Gastrocnemius medialis (tissue), 4 donors: ENCODE measurements around the gene NRDC.

Source experiments
- POLR2A ChIP-seq, 2 donors: fragments of 450-650 bp; IDR thresholded peaks; one replicate each; pipeline ENCODE4 v1.6.1; 2017; ENCODE audit warnings: antibody characterized with exemption in 2 of 2, mild to moderate bottlenecking in 2 of 2, moderate library complexity in 2 of 2
- TF ChIP-seq, protein P1 (sequence below), 5 experiments: fragments of 450-650 bp in 3 of 5; fragments of 200-600 bp in 2 of 5; sonication (generic) in 2 of 5; IDR thresholded peaks in 4 of 5; conservative IDR thresholded peaks in 1 of 5; 1 replicate in 4 of 5; 2 replicates in 1 of 5; pipeline ENCODE4 v1.5.1; 2016 to 2019; ENCODE audit warnings: antibody characterized with exemption in 5 of 5, mild to moderate bottlenecking in 3 of 5, moderate library complexity in 3 of 5

DNA sequence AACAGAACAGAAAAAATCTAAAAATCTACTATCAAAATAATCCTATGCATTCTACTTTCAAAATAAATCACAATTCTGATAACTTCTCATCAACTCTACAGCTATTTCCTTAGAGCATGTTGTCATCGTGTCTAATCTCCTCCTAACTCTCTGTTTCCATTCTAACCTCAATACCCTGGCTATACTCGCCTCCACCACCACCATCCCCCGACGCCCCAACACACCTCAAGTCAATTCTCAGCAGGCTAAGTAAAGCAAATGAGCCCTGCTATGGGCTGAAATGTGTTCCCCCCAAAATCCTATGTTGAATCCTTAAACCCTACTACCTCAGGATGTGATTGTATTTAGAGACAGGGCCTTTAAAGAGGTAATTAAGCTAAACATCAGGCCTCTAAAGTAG lies 34.6 kb downstream of the NRDC start:
- no peak for TF ChIP-seq POLR2A (IDR thresholded peaks at IDR 0.05)
- TF ChIP-seq, protein P1, sequence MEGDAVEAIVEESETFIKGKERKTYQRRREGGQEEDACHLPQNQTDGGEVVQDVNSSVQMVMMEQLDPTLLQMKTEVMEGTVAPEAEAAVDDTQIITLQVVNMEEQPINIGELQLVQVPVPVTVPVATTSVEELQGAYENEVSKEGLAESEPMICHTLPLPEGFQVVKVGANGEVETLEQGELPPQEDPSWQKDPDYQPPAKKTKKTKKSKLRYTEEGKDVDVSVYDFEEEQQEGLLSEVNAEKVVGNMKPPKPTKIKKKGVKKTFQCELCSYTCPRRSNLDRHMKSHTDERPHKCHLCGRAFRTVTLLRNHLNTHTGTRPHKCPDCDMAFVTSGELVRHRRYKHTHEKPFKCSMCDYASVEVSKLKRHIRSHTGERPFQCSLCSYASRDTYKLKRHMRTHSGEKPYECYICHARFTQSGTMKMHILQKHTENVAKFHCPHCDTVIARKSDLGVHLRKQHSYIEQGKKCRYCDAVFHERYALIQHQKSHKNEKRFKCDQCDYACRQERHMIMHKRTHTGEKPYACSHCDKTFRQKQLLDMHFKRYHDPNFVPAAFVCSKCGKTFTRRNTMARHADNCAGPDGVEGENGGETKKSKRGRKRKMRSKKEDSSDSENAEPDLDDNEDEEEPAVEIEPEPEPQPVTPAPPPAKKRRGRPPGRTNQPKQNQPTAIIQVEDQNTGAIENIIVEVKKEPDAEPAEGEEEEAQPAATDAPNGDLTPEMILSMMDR (IDR thresholded peaks at IDR 0.05 in 4 of 5, conservative IDR thresholded peaks at IDR 0.05 in 1 of 5) = no peak
